ENCODE data around the gene ACTR3.

Gene ACTR3

GRCh38 chr2:113966171-113966570 is 76.3 kb downstream of the ACTR3 start:
- DNase-seq (ENCODE audit: low read depth in 2 of 2) = no peak

GRCh38 chr2:113966832-113967231 is 76.9 kb downstream of the ACTR3 start:
- DNase-seq (ENCODE audit: low read depth in 2 of 2) = no peak

- no peak for DNase-seq (ENCODE audit: low read depth in 2 of 2)
Observed at GRCh38 chr2:113967272-113967671, 77.4 kb downstream of the ACTR3 start.

- no peak for DNase-seq (ENCODE audit: low read depth in 2 of 2)
Observed at GRCh38 chr2:113972766-113973165, 82.9 kb downstream of the ACTR3 start.

GRCh38 chr2:113973810-113974209 is 83.9 kb downstream of the ACTR3 start:
- no peak for DNase-seq (ENCODE audit: low read depth in 2 of 2)

GRCh38 chr2:113974727-113975126 is 84.8 kb downstream of the ACTR3 start:
- DNase-seq (ENCODE audit: low read depth in 2 of 2) = no peak

GRCh38 chr2:113976277-113976928 is 86.5 kb downstream of the ACTR3 start:
- DNase-seq (ENCODE audit: low read depth in 2 of 2) = no peak

- no peak for DNase-seq (ENCODE audit: low read depth in 2 of 2)
Observed at GRCh38 chr2:113977060-113977659, 87.3 kb downstream of the ACTR3 start.

GRCh38 chr2:113977660-113978523 is 88.0 kb downstream of the ACTR3 start:
- no peak for DNase-seq (ENCODE audit: low read depth in 2 of 2)

- no peak for DNase-seq (ENCODE audit: low read depth in 2 of 2)
Observed at GRCh38 chr2:113978524-113979190, 88.8 kb downstream of the ACTR3 start.

GRCh38 chr2:113979191-113980128 is 89.6 kb downstream of the ACTR3 start:
- DNase-seq (ENCODE audit: low read depth in 2 of 2) = peak; percentile 1 to 7

- DNase-seq (ENCODE audit: low read depth in 2 of 2) = no peak
Observed at GRCh38 chr2:113980946-113981345, 91.1 kb downstream of the ACTR3 start.

GRCh38 chr2:113981404-113982134 is 91.7 kb downstream of the ACTR3 start:
- no peak for DNase-seq (ENCODE audit: low read depth in 2 of 2)

- DNase-seq (ENCODE audit: low read depth in 2 of 2) = no peak
Observed at GRCh38 chr2:113985554-113986397, 95.9 kb downstream of the ACTR3 start.

- DNase-seq (ENCODE audit: low read depth in 2 of 2) = no peak
Observed at GRCh38 chr2:113986762-113987290, 96.9 kb downstream of the ACTR3 start.

- no peak for DNase-seq (ENCODE audit: low read depth in 2 of 2)
Observed at GRCh38 chr2:113992090-113992489, 102.2 kb downstream of the ACTR3 start.

GRCh38 chr2:113996671-113997594 is 107.0 kb downstream of the ACTR3 start:
- DNase-seq (ENCODE audit: low read depth in 2 of 2) = no peak

GRCh38 chr2:114001152-114001551 is 111.3 kb downstream of the ACTR3 start:
- no peak for DNase-seq (ENCODE audit: low read depth in 2 of 2)

Measured in stimulated activated CD8-positive, alpha-beta memory T cell treated with anti-CD3 and anti-CD28 coated beads, Interleukin-15, amount 100 ng/mL, for 4 hours (primary cell).